NCI-H82 treated with DMSO at 0.1 percent for 48 hours (cell line): ENCODE measurements around the gene NRBF2.

Experiments
- DNase-seq: peaks from one replicate; lab custom pipeline; 2025; ENCODE audit not compliant: unreplicated experiment; lab: John Stamatoyannopoulos, UW

NRBF2 gene

DNA sequence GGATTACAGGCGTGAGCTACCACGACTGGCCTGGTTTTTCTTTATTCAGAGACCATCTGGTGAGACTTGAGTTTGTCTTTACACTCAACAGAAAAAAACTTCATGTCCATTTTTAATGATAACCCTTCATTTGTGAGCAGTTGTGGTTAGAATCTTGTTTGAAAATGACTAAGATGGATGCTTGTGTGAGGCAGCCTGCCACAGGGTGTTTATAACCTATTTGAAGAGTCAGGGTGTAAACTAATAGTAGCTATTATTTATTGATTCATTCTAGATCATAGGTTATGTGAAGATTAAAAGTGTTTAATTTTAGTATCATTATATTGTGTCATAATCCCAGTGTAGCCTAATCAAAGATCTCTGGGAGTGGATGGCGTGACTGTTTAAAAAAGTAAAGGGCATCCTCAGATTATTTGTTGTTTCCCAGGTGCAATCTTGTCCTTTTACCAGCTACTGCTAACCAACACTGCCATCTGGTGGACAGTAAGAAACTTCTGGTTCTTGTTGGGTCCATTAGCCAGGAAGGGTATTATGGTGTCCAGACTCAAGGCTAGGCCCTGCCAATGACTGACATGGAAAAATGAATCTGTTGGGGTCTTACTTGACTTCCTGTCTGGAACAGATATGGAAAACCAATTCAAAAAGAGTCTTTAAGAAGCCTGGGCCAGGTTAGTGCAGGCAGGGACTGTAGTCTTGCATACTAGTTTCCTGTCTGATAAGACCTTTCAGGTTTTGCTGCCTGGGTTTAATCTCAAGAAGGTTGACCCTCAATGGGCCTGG lies 24.9 kb downstream of the NRBF2 start:
- DNase-seq, result peak; percentile 23

DNA sequence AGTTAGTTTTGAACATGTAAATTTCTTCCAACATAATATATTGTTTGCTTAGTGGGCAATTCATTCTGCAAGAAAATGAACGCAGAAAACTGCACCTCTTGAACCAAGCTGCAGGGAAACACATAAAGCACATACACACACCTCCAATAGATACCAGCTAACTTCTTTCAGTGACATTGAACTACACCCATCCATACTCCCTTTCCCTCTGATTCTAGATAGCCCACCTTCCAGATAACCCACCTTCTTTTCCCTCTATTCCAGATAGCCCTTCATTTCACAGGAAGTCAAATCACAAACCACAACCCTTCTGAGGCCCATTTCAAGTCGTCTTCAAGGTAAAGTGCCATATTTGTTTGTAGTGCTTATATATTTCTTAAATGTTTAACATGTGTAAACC lies 28.5 kb downstream of the NRBF2 start:
- DNase-seq, result no peak

DNA sequence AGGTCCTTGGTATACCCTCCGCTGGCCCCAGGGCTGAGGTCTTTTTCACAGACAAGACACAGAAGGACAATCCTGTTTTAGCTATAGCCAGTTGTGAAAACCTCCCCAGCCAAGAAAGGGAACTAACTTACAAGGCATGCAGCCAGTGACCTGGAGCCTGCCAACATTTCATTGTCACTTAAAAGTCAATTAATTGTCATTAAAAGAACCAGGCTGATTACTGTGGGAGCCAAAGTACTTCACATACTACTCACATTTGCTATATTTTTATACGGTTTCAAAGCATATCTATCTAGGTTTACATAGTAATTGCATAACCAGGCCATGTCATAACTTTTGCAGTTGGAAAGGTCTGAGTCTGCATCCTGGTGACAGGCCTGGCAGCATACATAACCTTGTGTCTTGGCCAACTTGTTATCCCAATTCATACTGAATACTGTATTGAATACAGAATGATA lies 31.1 kb downstream of the NRBF2 start:
- no peak for DNase-seq

GRCh38 chr10:63165249-63165648 lies 32.1 kb downstream of the NRBF2 start:
- no peak for DNase-seq

GRCh38 chr10:63166742-63167258 lies 33.7 kb downstream of the NRBF2 start:
- peak; percentile 6 for DNase-seq

- DNase-seq, result no peak
Observed at GRCh38 chr10:63168821-63169462, 35.8 kb downstream of the NRBF2 start.

DNA sequence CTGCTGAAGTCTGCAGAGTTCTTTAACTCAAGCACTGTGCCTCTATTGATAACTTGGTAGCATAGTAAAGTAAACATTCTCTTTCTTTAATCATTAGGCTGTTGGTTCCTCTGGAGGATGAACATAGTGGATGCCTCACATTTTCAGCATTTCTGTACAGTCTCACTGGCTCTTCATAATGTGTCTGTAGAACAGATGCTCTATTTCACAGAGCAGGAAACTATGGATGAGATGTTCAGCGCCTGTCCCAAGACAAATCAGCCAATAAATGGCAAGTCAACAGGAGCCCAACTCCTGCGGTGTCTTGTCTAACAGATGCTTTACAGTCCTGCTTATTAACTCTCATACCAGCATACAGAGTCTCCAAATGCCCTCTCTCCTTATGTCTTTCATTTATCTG lies 36.5 kb downstream of the NRBF2 start:
- DNase-seq, result no peak

- DNase-seq, result no peak
Observed at GRCh38 chr10:63171255-63171855, 38.2 kb downstream of the NRBF2 start.

GRCh38 chr10:63171926-63172325 lies 38.8 kb downstream of the NRBF2 start:
- no peak for DNase-seq

DNA sequence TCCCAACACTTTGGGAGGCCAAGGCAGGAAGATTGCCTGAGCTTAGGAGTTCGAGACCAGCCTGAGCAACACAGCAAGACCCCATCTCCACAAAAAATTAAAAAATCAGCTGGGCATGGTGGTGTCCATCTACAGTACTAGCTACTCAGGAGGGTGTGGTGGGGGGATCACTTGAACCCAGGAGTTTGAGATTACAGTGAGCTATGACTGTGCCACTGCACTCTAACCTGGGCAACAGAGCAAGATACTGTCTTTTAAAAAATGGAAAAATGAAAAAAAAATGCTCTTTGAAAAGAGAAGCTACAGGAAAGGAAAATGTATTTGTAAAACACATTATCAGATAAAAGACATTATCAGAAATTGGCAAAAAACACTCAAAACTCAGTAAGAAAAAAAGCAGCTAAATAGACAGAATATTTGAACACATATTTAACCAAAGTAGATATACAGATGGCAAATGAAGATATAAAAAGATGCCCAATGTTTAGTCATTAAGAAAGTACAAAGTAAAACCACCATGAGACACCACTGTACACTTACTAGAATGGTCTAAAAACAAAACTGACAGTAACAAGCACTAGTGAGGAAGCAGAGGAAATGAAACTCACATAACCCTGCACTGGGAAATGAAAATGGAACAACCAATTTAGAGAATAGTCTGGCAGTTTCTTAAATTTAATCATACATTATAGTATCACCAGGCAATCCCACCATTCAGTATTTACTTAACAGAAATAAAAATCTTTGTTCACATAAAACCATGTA lies 40.5 kb downstream of the NRBF2 start:
- DNase-seq, result no peak

DNA sequence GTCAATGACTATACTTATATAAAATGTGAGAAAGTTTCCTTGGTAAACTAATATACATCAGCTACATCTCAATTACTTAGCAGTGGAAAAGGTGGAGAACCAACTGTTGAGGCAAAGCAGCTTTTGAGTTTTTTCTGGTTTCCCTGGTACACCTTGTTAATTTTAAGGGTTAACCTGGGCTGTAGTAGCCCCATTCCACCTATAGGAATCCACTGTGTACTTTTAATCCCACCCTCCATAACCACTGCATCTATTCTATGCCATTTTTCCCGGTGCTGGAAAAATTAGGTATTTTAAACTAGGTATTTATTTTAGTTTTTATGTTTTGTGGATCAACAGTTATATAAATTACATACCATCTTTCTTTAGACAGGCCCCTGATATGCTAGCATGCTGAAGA lies 42.4 kb downstream of the NRBF2 start:
- no peak for DNase-seq

- no peak for DNase-seq
Observed at GRCh38 chr10:63192826-63193225, 59.7 kb downstream of the NRBF2 start.

- DNase-seq, result no peak
Observed at GRCh38 chr10:63197344-63198092, 64.4 kb downstream of the NRBF2 start.

- no peak for DNase-seq
Observed at GRCh38 chr10:63199716-63200115, 66.6 kb downstream of the NRBF2 start.

GRCh38 chr10:63200431-63200830 lies 67.3 kb downstream of the NRBF2 start:
- DNase-seq, result no peak

GRCh38 chr10:63201118-63201517 lies 68.0 kb downstream of the NRBF2 start:
- DNase-seq, result no peak
